SK-N-SH treated with all-trans-retinoic acid at 6 μM for 48 hours (cell line): ENCODE data around the gene HCK.

ENCODE experiments used
- ATAC-seq: fragments of 200-7000 bp; cut with Tn5 transposase; 3 replicates; pipeline ENCODE4 v1.9.1; 2020; ENCODE audit warnings: mild to moderate bottlenecking, moderate library complexity
- ARNTL ChIP-seq: fragments of 450-650 bp; formaldehyde crosslinking; IDR thresholded peaks from 2 replicates; pipeline ENCODE4 v1.5.0; 2020; ENCODE audit warnings: low read depth, mild to moderate bottlenecking, moderate library complexity, borderline replicate concordance
- BACH2 ChIP-seq: fragments of 250-450 bp; sonication (Bioruptor Pico); IDR thresholded peaks from 2 replicates; pipeline ENCODE4 v1.9.0; 2021; ENCODE audit warnings: mild to moderate bottlenecking, borderline replicate concordance
- CSRNP3 ChIP-seq: fragments of 250-450 bp; sonication (Bioruptor Pico); IDR thresholded peaks from 2 replicates; pipeline ENCODE4 v1.5.1; 2021; ENCODE audit warnings: mild to moderate bottlenecking, moderate library complexity
- ESRRG ChIP-seq: fragments of 250-450 bp; sonication (Bioruptor Pico); IDR thresholded peaks from 2 replicates; pipeline ENCODE4 v1.6.1; 2021; ENCODE audit warnings: mild to moderate bottlenecking
- GLIS3 ChIP-seq: fragments of 250-450 bp; sonication (Bioruptor Pico); IDR thresholded peaks from 2 replicates; pipeline ENCODE4 v1.5.0; 2020; ENCODE audit warnings: mild to moderate bottlenecking, moderate library complexity
- ISL1 ChIP-seq: fragments of 250-450 bp; sonication (Bioruptor Pico); IDR thresholded peaks from 2 replicates; pipeline ENCODE4 v2.1.2; 2022; ENCODE audit warnings: mild to moderate bottlenecking, moderate library complexity
- OSR1 ChIP-seq: fragments of 250-450 bp; sonication (Bioruptor Pico); IDR thresholded peaks from 2 replicates; pipeline ENCODE4 v1.8.0; 2022; ENCODE audit warnings: moderate library complexity, mild to moderate bottlenecking, inconsistent platforms
- POU6F1 ChIP-seq: fragments of 250-450 bp; sonication (Bioruptor Pico); IDR thresholded peaks from 2 replicates; pipeline ENCODE4 v1.8.0; 2021; ENCODE audit warnings: low read depth, mild to moderate bottlenecking, moderate library complexity, borderline replicate concordance
- PPARA ChIP-seq: fragments of 250-450 bp; sonication (Bioruptor Pico); IDR thresholded peaks from 2 replicates; pipeline ENCODE4 v1.5.0; 2020; ENCODE audit warnings: mild to moderate bottlenecking, borderline replicate concordance
- RARB ChIP-seq: fragments of 250-450 bp; sonication (Bioruptor Pico); IDR thresholded peaks from 2 replicates; pipeline ENCODE4 v1.8.0; 2021; ENCODE audit warnings: mild to moderate bottlenecking, moderate library complexity
- SNAI2 ChIP-seq: fragments of 250-450 bp; sonication (Bioruptor Pico); IDR thresholded peaks from 2 replicates; pipeline ENCODE4 v1.5.0; 2020; ENCODE audit warnings: mild to moderate bottlenecking, moderate library complexity
- TCF4 ChIP-seq: fragments of 250-450 bp; sonication (Bioruptor Pico); IDR thresholded peaks from 2 replicates; pipeline ENCODE4 v1.8.0; 2021; ENCODE audit warnings: mild to moderate bottlenecking, moderate library complexity, borderline replicate concordance
- TOX ChIP-seq: fragments of 250-450 bp; sonication (Bioruptor Pico); IDR thresholded peaks from 2 replicates; pipeline ENCODE4 v1.8.0; 2021; ENCODE audit warnings: mild to moderate bottlenecking, moderate library complexity, borderline replicate concordance
- TSHZ2 ChIP-seq: fragments of 250-450 bp; sonication (Bioruptor Pico); IDR thresholded peaks from 2 replicates; pipeline ENCODE4 v1.5.0; 2020; ENCODE audit warnings: mild to moderate bottlenecking, moderate library complexity
- ZC3H10 ChIP-seq: fragments of 250-450 bp; sonication (Bioruptor Pico); IDR thresholded peaks from 2 replicates; pipeline ENCODE4 v1.5.1; 2021; ENCODE audit warnings: mild to moderate bottlenecking, moderate library complexity
- ZFP3 ChIP-seq: fragments of 250-450 bp; sonication (Bioruptor Pico); IDR thresholded peaks from 2 replicates; pipeline ENCODE4 v1.5.0; 2020; ENCODE audit warnings: mild to moderate bottlenecking, moderate library complexity
- ZFP30 ChIP-seq: fragments of 450-650 bp; formaldehyde crosslinking; IDR thresholded peaks from 2 replicates; pipeline ENCODE4 v1.5.0; 2022; ENCODE audit warnings: mild to moderate bottlenecking, moderate library complexity
- ZNF565 ChIP-seq: fragments of 450-650 bp; formaldehyde crosslinking; conservative IDR thresholded peaks from 2 replicates; pipeline ENCODE4 v1.5.0; 2020; ENCODE audit warnings: low read depth, mild to moderate bottlenecking, moderate library complexity
- ZNF8 ChIP-seq: fragments of 450-650 bp; formaldehyde crosslinking; IDR thresholded peaks from 2 replicates; pipeline ENCODE4 v1.5.0; 2020; ENCODE audit warnings: mild to moderate bottlenecking, moderate library complexity
- TF ChIP-seq, protein P1 (sequence below): fragments of 250-450 bp; sonication (Bioruptor Pico); IDR thresholded peaks from 2 replicates; pipeline ENCODE4 v1.5.1; 2020; ENCODE audit warnings: low read depth, mild to moderate bottlenecking, moderate library complexity

The HCK gene

GRCh38 chr20:32075534-32075933, 23.5 kb downstream of the HCK start:
- no peak for TF ChIP-seq GLIS3
- TF ChIP-seq ZC3H10 = no peak
- no peak for TF ChIP-seq ZNF565 (CRISPR knock-in tag)
- TF ChIP-seq TSHZ2 (CRISPR knock-in tag) = no peak
- TF ChIP-seq ARNTL (CRISPR knock-in tag) = no peak
- TF ChIP-seq ISL1 (CRISPR knock-in tag) = no peak
- ATAC-seq = no peak

DNA sequence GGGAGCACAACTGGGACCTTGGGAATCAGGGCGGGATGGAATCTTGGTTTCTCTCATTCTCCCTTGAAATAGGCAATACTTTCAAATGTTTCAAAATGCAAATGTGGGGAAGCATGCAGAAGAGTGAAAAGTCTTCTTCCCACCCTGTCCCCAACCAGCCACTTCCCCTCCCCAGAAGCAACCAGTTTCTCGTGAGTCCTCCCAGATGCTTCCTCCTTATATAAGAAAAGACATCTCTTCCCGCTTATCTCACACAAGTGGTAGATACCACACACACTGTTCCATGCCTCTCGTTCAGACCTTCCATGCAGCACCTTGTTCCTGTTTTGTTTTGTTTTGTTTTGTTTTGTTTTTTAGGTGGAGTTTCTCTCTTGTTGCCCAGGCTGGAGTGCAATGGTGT, 25.1 kb downstream of the HCK start:
- no peak for ATAC-seq
- TF ChIP-seq GLIS3 = no peak
- TF ChIP-seq ESRRG (CRISPR knock-in tag) = no peak
- no peak for TF ChIP-seq SNAI2 (CRISPR knock-in tag)
- TF ChIP-seq, protein P1, sequence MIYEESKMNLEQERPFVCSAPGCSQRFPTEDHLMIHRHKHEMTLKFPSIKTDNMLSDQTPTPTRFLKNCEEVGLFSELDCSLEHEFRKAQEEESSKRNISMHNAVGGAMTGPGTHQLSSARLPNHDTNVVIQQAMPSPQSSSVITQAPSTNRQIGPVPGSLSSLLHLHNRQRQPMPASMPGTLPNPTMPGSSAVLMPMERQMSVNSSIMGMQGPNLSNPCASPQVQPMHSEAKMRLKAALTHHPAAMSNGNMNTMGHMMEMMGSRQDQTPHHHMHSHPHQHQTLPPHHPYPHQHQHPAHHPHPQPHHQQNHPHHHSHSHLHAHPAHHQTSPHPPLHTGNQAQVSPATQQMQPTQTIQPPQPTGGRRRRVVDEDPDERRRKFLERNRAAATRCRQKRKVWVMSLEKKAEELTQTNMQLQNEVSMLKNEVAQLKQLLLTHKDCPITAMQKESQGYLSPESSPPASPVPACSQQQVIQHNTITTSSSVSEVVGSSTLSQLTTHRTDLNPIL (CRISPR knock-in tag) = no peak
- no peak for TF ChIP-seq TOX (CRISPR knock-in tag)
- TF ChIP-seq OSR1 (CRISPR knock-in tag) = no peak
- no peak for TF ChIP-seq TSHZ2 (CRISPR knock-in tag)
- no peak for TF ChIP-seq RARB (CRISPR knock-in tag)
- TF ChIP-seq ZNF8 = no peak
- no peak for TF ChIP-seq ISL1 (CRISPR knock-in tag)
- no peak for TF ChIP-seq ZFP30 (CRISPR knock-in tag)
- TF ChIP-seq BACH2 (CRISPR knock-in tag) = no peak
- no peak for TF ChIP-seq ARNTL (CRISPR knock-in tag)
- no peak for TF ChIP-seq ZNF565 (CRISPR knock-in tag)
- TF ChIP-seq POU6F1 (CRISPR knock-in tag) = no peak
- no peak for TF ChIP-seq PPARA
- no peak for TF ChIP-seq ZC3H10
- TF ChIP-seq CSRNP3 (CRISPR knock-in tag) = no peak

GRCh38 chr20:32078322-32078721, 26.3 kb downstream of the HCK start:
- ATAC-seq = no peak
- TF ChIP-seq TCF4 (CRISPR knock-in tag) = no peak
- TF ChIP-seq ZFP30 (CRISPR knock-in tag) = no peak
- TF ChIP-seq ISL1 (CRISPR knock-in tag) = no peak
- no peak for TF ChIP-seq PPARA
- TF ChIP-seq TOX (CRISPR knock-in tag) = no peak
- no peak for TF ChIP-seq ZFP3 (CRISPR knock-in tag)
- TF ChIP-seq ZNF565 (CRISPR knock-in tag) = no peak
- TF ChIP-seq ZC3H10 = no peak
- TF ChIP-seq TSHZ2 (CRISPR knock-in tag) = no peak
- TF ChIP-seq OSR1 (CRISPR knock-in tag) = no peak
